ENCODE measurements around the gene SMAD3. TPM values are rescaled to one million over a fixed set of nuclear protein-coding genes. Genes with fewer than 3 reads are reported as not detected.

Gene SMAD3
- total RNA-seq, 2 donors from 2014 or later, result 20.8 to 37.8 TPM

DNA sequence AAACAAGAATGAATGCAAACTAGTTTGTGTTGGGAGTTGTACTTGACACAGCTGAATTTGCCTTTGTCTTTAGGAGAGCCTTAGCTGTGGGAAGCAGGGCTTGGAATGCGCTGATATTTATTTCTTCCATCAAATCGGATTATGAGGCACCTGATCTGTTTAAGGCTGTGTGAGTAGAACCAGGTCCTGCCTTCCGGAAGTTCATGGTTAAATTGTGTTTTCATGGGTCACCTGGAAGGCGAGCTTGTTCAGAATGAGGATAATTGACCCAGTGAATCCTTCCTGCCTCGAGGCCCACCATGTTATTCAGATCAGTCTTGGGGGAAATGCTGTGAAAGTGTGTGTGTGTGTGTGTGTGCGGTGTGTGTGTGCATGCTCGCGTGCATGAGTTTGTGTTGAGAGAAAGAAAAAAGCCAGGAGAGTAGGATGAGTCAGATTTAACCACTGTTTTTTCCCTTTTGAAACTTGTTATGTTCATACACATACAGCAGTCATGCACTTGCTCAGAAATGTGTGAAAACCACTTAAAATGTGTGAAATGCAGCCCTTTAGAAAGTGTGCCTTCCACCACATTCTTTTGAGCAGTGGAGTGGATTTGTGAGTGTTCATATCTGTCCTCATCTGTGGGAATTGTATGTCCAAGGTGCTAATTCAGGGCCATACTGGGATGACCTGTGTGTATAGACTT is 36.7 kb downstream of the SMAD3 start:
- no peak overlapping the region for H3K4me3 ChIP-seq
- H3K27ac ChIP-seq, result no peak overlapping the region
- H3K4me1 ChIP-seq, result peaks cover 0 to 93% of the 10 kb centered on the region in 2 donors
- H3K36me3 ChIP-seq, result no peaks in the 10 kb centered on the region
- H3K27me3 ChIP-seq, result no peaks in the 10 kb centered on the region
- no peak for TF ChIP-seq CTCF (IDR thresholded peaks at IDR 0.05)
- no peak for DNase-seq (ENCODE audit: low spot score)
- no peaks in the 10 kb centered on the region for H3K9me3 ChIP-seq

DNA sequence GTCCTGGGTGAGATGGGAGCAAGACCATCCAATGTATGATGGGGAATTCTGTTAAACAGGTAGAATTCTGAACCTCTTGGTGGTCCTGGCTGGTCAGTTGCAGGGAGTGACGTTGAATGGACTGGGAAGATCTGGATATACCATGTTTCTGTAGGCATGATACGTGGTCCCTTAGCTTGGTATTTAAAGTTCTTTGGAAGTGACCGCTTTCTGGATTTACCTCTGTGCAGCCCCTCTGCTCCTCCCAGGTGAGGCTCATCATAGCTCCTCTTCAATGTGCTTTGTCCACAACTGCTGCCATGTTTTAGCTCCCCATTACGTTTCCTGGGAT is 37.2 kb downstream of the SMAD3 start:
- Histone ChIP-seq H3K4me1 (peaks cover 0 to 93% of the 10 kb centered on the region in 2 donors), H3K27ac (no peak overlapping the region), H3K9me3 (no peaks in the 10 kb centered on the region), H3K27me3 (no peaks in the 10 kb centered on the region), H3K4me3 (no peak overlapping the region), H3K36me3 (no peaks in the 10 kb centered on the region)
- no peak for DNase-seq (ENCODE audit: low spot score)
- no peak for TF ChIP-seq CTCF (IDR thresholded peaks at IDR 0.05)

DNA sequence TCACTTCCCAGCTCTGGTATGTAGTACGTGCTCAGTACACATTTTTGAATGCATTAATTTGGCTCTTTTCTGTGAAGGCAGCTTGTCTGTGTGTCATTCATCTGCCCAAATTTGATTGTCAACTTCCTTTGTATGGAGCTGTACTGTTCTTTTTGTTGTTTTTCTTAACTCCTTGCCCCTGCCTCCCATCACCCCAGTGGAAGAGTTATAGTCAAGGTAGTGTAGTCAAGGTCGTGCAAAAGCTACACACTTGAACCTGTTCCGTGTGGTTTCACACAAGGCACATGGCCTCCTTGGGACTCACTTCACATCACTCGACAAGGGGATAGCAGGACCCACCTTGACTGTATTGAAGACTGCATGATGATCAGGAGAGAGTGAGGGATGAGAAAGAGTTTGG is 37.6 kb downstream of the SMAD3 start:
- H3K36me3 ChIP-seq, result no peaks in the 10 kb centered on the region
- peaks cover 0 to 93% of the 10 kb centered on the region in 2 donors for H3K4me1 ChIP-seq
- no peaks in the 10 kb centered on the region for H3K27me3 ChIP-seq
- no peak for TF ChIP-seq CTCF (IDR thresholded peaks at IDR 0.05)
- H3K9me3 ChIP-seq, result no peaks in the 10 kb centered on the region
- H3K4me3 ChIP-seq, result no peak overlapping the region
- peak overlapping the region; percentile 82 to 88 for H3K27ac ChIP-seq
- DNase-seq (ENCODE audit: low spot score), result no peak

DNA sequence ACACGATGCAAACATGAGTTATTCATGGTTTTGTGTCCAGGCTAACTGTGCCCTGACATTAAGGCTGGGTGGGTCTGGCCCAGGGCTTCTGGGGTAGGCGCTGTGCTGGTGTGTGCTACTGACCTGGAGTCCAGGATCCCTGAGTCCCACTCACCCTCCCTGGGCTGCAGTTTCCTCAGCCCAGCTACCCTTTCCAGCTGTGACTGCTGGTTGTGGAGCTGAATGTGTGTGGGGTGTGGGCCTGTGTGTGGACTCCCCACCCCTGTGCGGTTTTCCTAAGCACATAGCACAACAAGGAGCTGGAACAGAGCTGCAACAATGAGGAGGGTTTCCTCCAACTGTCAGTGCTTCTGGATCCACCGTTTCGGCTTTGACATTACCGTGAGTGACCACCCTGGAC is 38.0 kb downstream of the SMAD3 start:
- Histone ChIP-seq H3K9me3 (no peaks in the 10 kb centered on the region), H3K27ac (peak overlapping the region; percentile 82 to 88), H3K27me3 (no peaks in the 10 kb centered on the region), H3K4me1 (peaks cover 0 to 93% of the 10 kb centered on the region in 2 donors), H3K4me3 (no peak overlapping the region), H3K36me3 (no peaks in the 10 kb centered on the region)
- TF ChIP-seq CTCF (IDR thresholded peaks at IDR 0.05), result no peak
- DNase-seq (ENCODE audit: low spot score), result no peak

DNA sequence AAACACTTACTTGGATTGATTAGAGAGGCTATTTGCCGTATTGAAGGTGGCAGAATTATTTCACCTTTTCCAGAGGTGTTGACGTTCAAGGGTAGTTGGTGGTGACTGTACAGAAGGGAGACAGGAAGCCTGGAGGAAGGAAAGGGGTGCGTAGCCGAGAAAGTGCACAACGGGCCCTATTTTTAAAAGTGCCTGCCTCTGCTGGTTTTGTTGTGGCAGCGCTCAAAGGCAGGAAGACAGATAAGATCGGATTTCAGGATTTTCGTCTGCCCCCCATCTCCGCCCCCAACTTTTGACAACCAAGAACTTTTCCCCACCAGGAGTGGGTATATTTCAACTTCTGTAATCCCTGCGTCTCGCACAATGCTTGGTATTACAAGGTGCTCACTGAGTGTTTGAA is 38.5 kb downstream of the SMAD3 start:
- no peak for DNase-seq (ENCODE audit: low spot score)
- Histone ChIP-seq H3K27me3 (no peaks in the 10 kb centered on the region), H3K9me3 (no peaks in the 10 kb centered on the region), H3K36me3 (no peaks in the 10 kb centered on the region), H3K27ac (peak overlapping the region; percentile 82 to 88), H3K4me1 (peaks cover 0 to 93% of the 10 kb centered on the region in 2 donors), H3K4me3 (no peak overlapping the region)
- TF ChIP-seq CTCF (IDR thresholded peaks at IDR 0.05), result no peak

- Histone ChIP-seq H3K9me3 (no peaks in the 10 kb centered on the region), H3K27me3 (no peaks in the 10 kb centered on the region), H3K27ac (peak overlapping the region; percentile 82 to 88), H3K36me3 (no peaks in the 10 kb centered on the region), H3K4me1 (peaks cover 0 to 92% of the 10 kb centered on the region in 2 donors), H3K4me3 (no peak overlapping the region)
- TF ChIP-seq CTCF (IDR thresholded peaks at IDR 0.05), result no peak
- no peak for DNase-seq (ENCODE audit: low spot score)
Observed at GRCh38 chr15:67104510-67104909, 39.1 kb downstream of the SMAD3 start.

All from right atrium auricular region (tissue), 2 donors.